B cell (primary cell): Measurements from ENCODE around the gene SLC27A1. TPM values are rescaled to one million over a fixed set of nuclear protein-coding genes. Genes with fewer than 3 reads are reported as not detected.

ENCODE experiments used
- ATAC-seq: fragments of 200-7000 bp; cut with Tn5 transposase; one replicate; pipeline ENCODE4 v1.10.0; 2021; ENCODE audit warnings: low read depth, mild to moderate bottlenecking, moderate number of reproducible peaks, moderate library complexity
- CTCF ChIA-PET: fragments of 350-600 bp; sonication (Branson Sonifier 250); formaldehyde crosslinking; loops from one replicate; lab custom pipeline; 2021; ENCODE audit warnings: antibody characterized with exemption, inconsistent platforms; lab: Charles Lee
- POLR2A ChIA-PET: fragments of 350-600 bp; sonication (Branson Sonifier 250); formaldehyde crosslinking; loops from one replicate; lab custom pipeline; 2021; ENCODE audit warnings: antibody characterized with exemption; lab: Charles Lee
- DNase-seq: peaks from one replicate; pipeline ENCODE4 v3.0.0; 2013
- H2AFZ ChIP-seq: 2 replicates; pipeline ENCODE4 v1.6.1; 2012; ENCODE audit warnings: mild to moderate bottlenecking, low read depth, low read length; ENCODE audit not compliant: insufficient read depth, poor library complexity, severe bottlenecking
- H3K27ac ChIP-seq, 2 donors: 1 replicate in 1 of 2; 2 replicates in 1 of 2; pipeline ENCODE4 v1.5.1; 2012 to 2013; ENCODE audit warnings: low read length in 2 of 2, mild to moderate bottlenecking in 2 of 2, moderate library complexity in 1 of 2
- H3K27me3 ChIP-seq, 4 experiments: fragments of 200-600 bp in 1 of 4; sonication (generic) in 1 of 4; replicated peaks in 1 of 4; 1 replicate in 2 of 4; 2 replicates in 2 of 4; pipeline versions ENCODE4 v1.6.1 to v1.7.0; 2013 to 2016; ENCODE audit warnings: low read length in 3 of 4, mild to moderate bottlenecking in 2 of 4, mixed read lengths in 1 of 4, moderate library complexity in 1 of 4; ENCODE audit not compliant: insufficient read depth in 4 of 4, control insufficient read depth in 3 of 4; ENCODE audit errors: control extremely low read depth in 1 of 4
- H3K36me3 ChIP-seq, 2 experiments: replicated peaks in 1 of 2; 1 replicate in 1 of 2; 2 replicates in 1 of 2; pipeline versions ENCODE4 v1.6.1 to v1.7.1; 2013; ENCODE audit warnings: low read length in 1 of 2; ENCODE audit not compliant: insufficient read depth in 2 of 2, control insufficient read depth in 1 of 2; ENCODE audit errors: control extremely low read depth in 1 of 2, extremely low read depth in 1 of 2
- H3K4me1 ChIP-seq, 2 donors: fragments of 200-600 bp in 1 of 2; sonication (generic) in 1 of 2; 1 replicate in 1 of 2; 2 replicates in 1 of 2; pipeline versions ENCODE4 v1.5.1 to v1.6.1; 2013 to 2017; ENCODE audit warnings: low read length in 2 of 2; ENCODE audit not compliant: control insufficient read depth in 2 of 2, insufficient read depth in 2 of 2
- H3K4me2 ChIP-seq: replicated peaks from 2 replicates; pipeline ENCODE3; 2012; ENCODE audit warnings: mild to moderate bottlenecking, low read depth, low read length; ENCODE audit not compliant: poor library complexity, severe bottlenecking
- H3K4me3 ChIP-seq, 5 experiments: fragments of 200-600 bp in 1 of 5; sonication (generic) in 1 of 5; 1 replicate in 3 of 5; 2 replicates in 2 of 5; pipeline versions ENCODE4 v1.5.1 to v1.7.0; 2011 to 2016; ENCODE audit warnings: low read length in 4 of 5, mild to moderate bottlenecking in 4 of 5, low read depth in 2 of 5, control low read depth in 1 of 5, moderate library complexity in 1 of 5; ENCODE audit not compliant: insufficient read depth in 1 of 5; ENCODE audit errors: control extremely low read depth in 1 of 5, extremely low read depth in 1 of 5
- H3K79me2 ChIP-seq: fragments of 200-600 bp; sonication (generic); one replicate; pipeline ENCODE4 v1.6.0; 2016; ENCODE audit warnings: low read length; ENCODE audit not compliant: control insufficient read depth, insufficient read depth
- H3K9ac ChIP-seq: fragments of 200-600 bp; sonication (generic); 2 replicates; pipeline ENCODE4 v1.6.1; 2017; ENCODE audit warnings: mild to moderate bottlenecking, low read length, moderate library complexity
- H3K9me3 ChIP-seq, 3 donors: one replicate each; pipeline versions ENCODE4 v1.6.1 to v1.7.1; 2013; ENCODE audit warnings: low read length in 2 of 3; ENCODE audit not compliant: control insufficient read depth in 2 of 3, insufficient read depth in 1 of 3; ENCODE audit errors: control extremely low read depth in 1 of 3
- H4K20me1 ChIP-seq: 2 replicates; pipeline ENCODE4 v1.6.0; 2012; ENCODE audit warnings: mild to moderate bottlenecking, low read length; ENCODE audit not compliant: insufficient read depth, control insufficient read depth, poor library complexity, severe bottlenecking
- H3K27ac Mint-ChIP-seq: one replicate; pipeline ENCODE4 v1.8.0; 2021; ENCODE audit warnings: mixed read lengths
- H3K27me3 Mint-ChIP-seq: one replicate; pipeline ENCODE4 v1.8.0; 2021; ENCODE audit warnings: mixed read lengths
- H3K4me1 Mint-ChIP-seq: one replicate; pipeline ENCODE4 v1.8.0; 2021; ENCODE audit warnings: mixed read lengths
- H3K4me3 Mint-ChIP-seq: one replicate; pipeline ENCODE4 v1.8.0; 2021; ENCODE audit warnings: mixed read lengths
- H3K9me3 Mint-ChIP-seq: one replicate; pipeline ENCODE4 v1.8.0; 2022; ENCODE audit warnings: mixed read lengths; ENCODE audit not compliant: insufficient read depth
- EZH2 ChIP-seq: IDR thresholded peaks from 2 replicates; pipeline ENCODE4 v1.6.1; 2012; ENCODE audit warnings: borderline replicate concordance, low read depth, mild to moderate bottlenecking, moderate library complexity, low read length; ENCODE audit not compliant: insufficient read depth, poor library complexity, severe bottlenecking
- WGBS: methylation state at CpG from one replicate; pipeline ENCODE4 v1.1.5; 2013; ENCODE audit warnings: missing lambda C conversion rate; ENCODE audit not compliant: insufficient coverage; 5-methylcytosine and 5-hydroxymethylcytosine counted together
- intact Hi-C: fragments of 100-400 bp; cut with micrococcal nuclease; formaldehyde crosslinking; loops from one replicate; pipeline ENCODE4 v1.10.0; 2022
- polyA plus RNA-seq: library from polyadenylated mRNA; depleted of rRNA; stranded (reverse); fragments of >200 nt; gene quantifications from 2 replicates; pipeline ENCODE4 v1.2.3, GENCODE V29; 2012
- total RNA-seq, 2 donors: library from RNA; stranded (reverse); fragments of 120-200 nt in 1 of 2; gene quantifications; 1 replicate in 1 of 2; 2 replicates in 1 of 2; pipeline versions ENCODE4 v1.2.3 to v1.2.4, GENCODE V29; 2013 to 2022
- TF ChIP-seq, protein P1 (sequence below): fragments of 200-600 bp; IDR thresholded peaks from one replicate; pipeline ENCODE4 v1.8.0; 2022; ENCODE audit warnings: antibody characterized with exemption, mild to moderate bottlenecking

Gene SLC27A1
- total and polyA plus RNA-seq, 2 donors (not counting 1 experiment from before 2014, with no cell fraction given), result 5.1 to 9.5 TPM

DNA sequence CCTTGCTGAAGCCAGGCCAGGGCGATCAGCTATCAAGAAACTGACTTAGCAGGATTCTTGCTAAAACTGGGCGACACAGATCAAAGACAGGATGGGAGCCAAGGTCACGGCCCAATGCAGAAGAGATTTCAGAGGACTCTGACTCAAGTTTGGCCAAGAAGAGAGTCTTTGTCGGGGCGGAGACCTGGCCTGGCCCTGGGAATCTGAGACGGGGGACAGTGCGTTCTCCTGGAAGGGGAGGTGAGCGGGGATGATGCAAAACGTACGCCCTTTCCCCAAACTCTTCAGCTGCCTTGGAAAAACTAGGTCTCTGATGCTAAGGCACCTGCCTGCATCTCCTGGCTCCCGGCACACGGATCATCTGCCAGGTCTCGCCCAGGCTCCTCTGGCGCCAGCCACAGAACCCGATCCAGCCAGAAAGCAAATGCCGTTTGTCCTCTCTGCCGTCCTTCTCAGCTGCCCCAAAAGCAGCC, 40.6 kb upstream of the SLC27A1 start:
- H3K4me1 Mint-ChIP-seq, result no peaks in the 10 kb centered on the region
- H3K4me2 ChIP-seq, result no peak overlapping the region
- intact Hi-C loops, result no loop called here
- H3K4me3 Mint-ChIP-seq, result no peak overlapping the region
- H3K27ac ChIP-seq, result no peak overlapping the region
- ATAC-seq (no peak), DNase-seq (no peak)
- no peaks in the 10 kb centered on the region for H3K27me3 ChIP-seq
- TF ChIP-seq, protein P1, sequence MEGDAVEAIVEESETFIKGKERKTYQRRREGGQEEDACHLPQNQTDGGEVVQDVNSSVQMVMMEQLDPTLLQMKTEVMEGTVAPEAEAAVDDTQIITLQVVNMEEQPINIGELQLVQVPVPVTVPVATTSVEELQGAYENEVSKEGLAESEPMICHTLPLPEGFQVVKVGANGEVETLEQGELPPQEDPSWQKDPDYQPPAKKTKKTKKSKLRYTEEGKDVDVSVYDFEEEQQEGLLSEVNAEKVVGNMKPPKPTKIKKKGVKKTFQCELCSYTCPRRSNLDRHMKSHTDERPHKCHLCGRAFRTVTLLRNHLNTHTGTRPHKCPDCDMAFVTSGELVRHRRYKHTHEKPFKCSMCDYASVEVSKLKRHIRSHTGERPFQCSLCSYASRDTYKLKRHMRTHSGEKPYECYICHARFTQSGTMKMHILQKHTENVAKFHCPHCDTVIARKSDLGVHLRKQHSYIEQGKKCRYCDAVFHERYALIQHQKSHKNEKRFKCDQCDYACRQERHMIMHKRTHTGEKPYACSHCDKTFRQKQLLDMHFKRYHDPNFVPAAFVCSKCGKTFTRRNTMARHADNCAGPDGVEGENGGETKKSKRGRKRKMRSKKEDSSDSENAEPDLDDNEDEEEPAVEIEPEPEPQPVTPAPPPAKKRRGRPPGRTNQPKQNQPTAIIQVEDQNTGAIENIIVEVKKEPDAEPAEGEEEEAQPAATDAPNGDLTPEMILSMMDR, result no peak
- no peak for TF ChIP-seq EZH2
- no peaks in the 10 kb centered on the region for H3K9me3 Mint-ChIP-seq
- no peak overlapping the region for H2AFZ ChIP-seq
- H3K79me2 ChIP-seq, result no peaks in the 10 kb centered on the region
- 95% methylated on average over 17 of the region's 17 CpGs for WGBS
- H3K9ac ChIP-seq, result no peak overlapping the region
- CTCF ChIA-PET, result interaction anchor here (1.2 kb wide), 1 partner anchor 12 kb away, joined by 5 read pairs; no protein-coding TSS in a partner anchor
- no peaks in the 10 kb centered on the region for H3K36me3 ChIP-seq
- no peaks in the 10 kb centered on the region for H4K20me1 ChIP-seq
- POLR2A ChIA-PET, result interaction anchor here (0.5 to 0.6 kb wide), 2 partner anchors 49 to 57 kb away, joined by 3 to 5 read pairs; no protein-coding TSS in a partner anchor
- H3K27me3 Mint-ChIP-seq, result no peaks in the 10 kb centered on the region
- no peak overlapping the region for H3K4me3 ChIP-seq
- no peaks in the 10 kb centered on the region for H3K9me3 ChIP-seq
- H3K27ac Mint-ChIP-seq, result no peak overlapping the region
- no peaks in the 10 kb centered on the region for H3K4me1 ChIP-seq

DNA sequence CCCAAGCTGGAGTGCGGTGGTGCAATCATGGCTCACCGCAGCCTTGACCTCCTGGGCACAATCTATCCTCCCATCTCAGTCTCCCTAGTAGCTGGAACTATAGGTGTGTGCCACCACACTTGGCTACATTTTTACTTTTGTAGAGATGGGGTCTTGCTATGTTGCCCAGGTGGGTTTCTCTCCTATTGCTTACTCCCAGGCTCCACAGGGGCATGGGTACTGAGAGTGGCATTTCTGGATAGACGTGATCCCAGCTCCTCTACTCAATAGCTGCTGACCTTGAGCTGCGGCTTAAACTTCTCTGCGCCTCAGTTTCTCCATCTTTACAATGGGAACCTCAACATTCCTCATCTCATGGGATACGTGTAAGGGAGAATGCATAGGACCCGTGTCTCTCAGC, 38.9 kb upstream of the SLC27A1 start:
- WGBS, result 80% methylated on average over 2 of the region's 7 CpGs
- H3K27ac ChIP-seq, result no peak overlapping the region
- TF ChIP-seq EZH2, result no peak
- TF ChIP-seq, protein P1, result no peak
- no peak overlapping the region for H3K4me2 ChIP-seq
- H3K4me1 ChIP-seq, result no peaks in the 10 kb centered on the region
- H3K4me3 Mint-ChIP-seq, result no peak overlapping the region
- H3K27ac Mint-ChIP-seq, result no peak overlapping the region
- H3K27me3 ChIP-seq, result no peaks in the 10 kb centered on the region
- no peaks in the 10 kb centered on the region for H4K20me1 ChIP-seq
- no peaks in the 10 kb centered on the region for H3K27me3 Mint-ChIP-seq
- ChIA-PET POLR2A (interaction anchor here (0.6 kb wide), 1 partner anchor 488 kb away, joined by 7 read pairs; no protein-coding TSS in a partner anchor), CTCF (interaction anchor here (0.8 kb wide), 1 partner anchor 34 kb away, joined by 3 read pairs; no protein-coding TSS in a partner anchor)
- ATAC-seq, result no peak
- no peaks in the 10 kb centered on the region for H3K4me1 Mint-ChIP-seq
- no peak overlapping the region for H3K9ac ChIP-seq
- no peak overlapping the region for H2AFZ ChIP-seq
- H3K9me3 ChIP-seq, result peaks cover 0 to 7% (median 0%) of the 10 kb centered on the region in 3 donors
- H3K4me3 ChIP-seq, result no peak overlapping the region
- H3K9me3 Mint-ChIP-seq, result no peaks in the 10 kb centered on the region
- H3K79me2 ChIP-seq, result no peaks in the 10 kb centered on the region
- H3K36me3 ChIP-seq, result no peaks in the 10 kb centered on the region
- intact Hi-C loops, result no loop called here
- no peak for DNase-seq
